Mammary epithelial cell (primary cell): ENCODE data around the gene MRRF.

Experiments
- EZH2 ChIP-seq: IDR thresholded peaks from 2 replicates; pipeline ENCODE4 v1.6.1; 2012; ENCODE audit warnings: low read length, inconsistent platforms, borderline replicate concordance
- TF ChIP-seq, protein P1 (sequence below), 2 donors: IDR thresholded peaks in 1 of 2; conservative IDR thresholded peaks in 1 of 2; 2 replicates each; pipeline ENCODE4 v1.5.1; 2011 to 2012; ENCODE audit warnings: inconsistent platforms in 2 of 2, low read length in 2 of 2, mild to moderate bottlenecking in 2 of 2, control low read depth in 1 of 2, low read depth in 1 of 2; ENCODE audit not compliant: insufficient read depth in 1 of 2; ENCODE audit errors: extremely low read depth in 1 of 2

DNA sequence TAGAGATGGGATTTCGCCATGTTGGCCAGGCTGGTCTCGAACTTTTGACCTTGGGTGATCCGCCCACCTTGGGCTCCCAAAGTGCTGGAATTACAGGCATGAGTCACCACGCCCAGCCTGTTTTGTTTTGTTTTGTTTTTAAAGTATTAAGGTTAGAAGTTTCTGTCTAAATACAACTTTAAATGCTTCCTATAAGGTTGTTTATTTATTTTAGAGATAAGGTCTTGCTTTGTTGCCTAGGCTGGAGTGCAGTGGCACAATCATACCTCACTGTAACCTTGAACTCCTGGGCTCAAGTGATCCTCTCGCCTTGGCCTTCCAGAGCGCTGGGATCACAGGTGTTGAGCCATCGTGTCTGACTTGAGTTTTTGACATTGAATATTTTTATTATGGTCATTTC, 11.4 kb downstream of the MRRF start:
- no peak for TF ChIP-seq EZH2
- TF ChIP-seq, protein P1, sequence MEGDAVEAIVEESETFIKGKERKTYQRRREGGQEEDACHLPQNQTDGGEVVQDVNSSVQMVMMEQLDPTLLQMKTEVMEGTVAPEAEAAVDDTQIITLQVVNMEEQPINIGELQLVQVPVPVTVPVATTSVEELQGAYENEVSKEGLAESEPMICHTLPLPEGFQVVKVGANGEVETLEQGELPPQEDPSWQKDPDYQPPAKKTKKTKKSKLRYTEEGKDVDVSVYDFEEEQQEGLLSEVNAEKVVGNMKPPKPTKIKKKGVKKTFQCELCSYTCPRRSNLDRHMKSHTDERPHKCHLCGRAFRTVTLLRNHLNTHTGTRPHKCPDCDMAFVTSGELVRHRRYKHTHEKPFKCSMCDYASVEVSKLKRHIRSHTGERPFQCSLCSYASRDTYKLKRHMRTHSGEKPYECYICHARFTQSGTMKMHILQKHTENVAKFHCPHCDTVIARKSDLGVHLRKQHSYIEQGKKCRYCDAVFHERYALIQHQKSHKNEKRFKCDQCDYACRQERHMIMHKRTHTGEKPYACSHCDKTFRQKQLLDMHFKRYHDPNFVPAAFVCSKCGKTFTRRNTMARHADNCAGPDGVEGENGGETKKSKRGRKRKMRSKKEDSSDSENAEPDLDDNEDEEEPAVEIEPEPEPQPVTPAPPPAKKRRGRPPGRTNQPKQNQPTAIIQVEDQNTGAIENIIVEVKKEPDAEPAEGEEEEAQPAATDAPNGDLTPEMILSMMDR (conservative IDR thresholded peaks at IDR 0.05 in 1 of 2, IDR thresholded peaks at IDR 0.05 in 1 of 2; ENCODE audit: extremely low read depth in 1 of 2, insufficient read depth in 1 of 2, low read depth in 1 of 2, low read length in 2 of 2): no peak
